SU-DHL-6 (cell line): ENCODE results near the gene SLC25A20.
"Not testable (repeated sequence)": the region's sequence is repeated elsewhere in the genome, so short reads cannot be mapped to it uniquely, and the experiment has no call there.

ENCODE experiments used
- EZH2phosphoT487 ChIP-seq: fragments of 200-600 bp; sonication (generic), shearing (Covaris generic); conservative IDR thresholded peaks from 2 replicates; pipeline ENCODE4 v1.6.1; 2018; ENCODE audit warnings: mild to moderate bottlenecking, antibody characterized with exemption, low read length, moderate library complexity, mixed read lengths
- TF ChIP-seq, protein P1 (sequence below): fragments of 200-600 bp; sonication (generic); IDR thresholded peaks from one replicate; pipeline ENCODE4 v1.5.1; 2017; ENCODE audit warnings: antibody characterized with exemption, mild to moderate bottlenecking, low read length, moderate library complexity; ENCODE audit not compliant: insufficient read depth, poor library complexity, severe bottlenecking

DNA sequence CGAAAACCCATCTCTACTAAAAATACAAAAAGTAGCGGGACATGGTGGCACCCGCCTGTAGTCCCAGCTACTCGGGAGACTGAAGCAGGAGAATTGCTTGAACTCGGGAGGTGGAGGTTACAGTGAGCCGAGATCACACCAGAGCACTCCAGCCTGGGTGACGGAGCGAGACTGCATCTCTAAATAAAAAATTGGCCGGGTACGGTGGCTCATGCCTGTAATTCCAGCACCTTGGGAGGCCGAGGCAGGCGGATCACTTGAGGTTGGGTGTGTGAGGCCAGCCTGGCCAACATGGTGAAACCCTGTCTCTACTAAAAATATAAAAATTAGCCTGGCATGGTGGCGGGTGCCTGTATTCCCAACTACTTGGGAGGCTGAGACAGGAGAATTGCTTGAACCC is 8.3 kb upstream of the SLC25A20 start:
- TF ChIP-seq, protein P1, sequence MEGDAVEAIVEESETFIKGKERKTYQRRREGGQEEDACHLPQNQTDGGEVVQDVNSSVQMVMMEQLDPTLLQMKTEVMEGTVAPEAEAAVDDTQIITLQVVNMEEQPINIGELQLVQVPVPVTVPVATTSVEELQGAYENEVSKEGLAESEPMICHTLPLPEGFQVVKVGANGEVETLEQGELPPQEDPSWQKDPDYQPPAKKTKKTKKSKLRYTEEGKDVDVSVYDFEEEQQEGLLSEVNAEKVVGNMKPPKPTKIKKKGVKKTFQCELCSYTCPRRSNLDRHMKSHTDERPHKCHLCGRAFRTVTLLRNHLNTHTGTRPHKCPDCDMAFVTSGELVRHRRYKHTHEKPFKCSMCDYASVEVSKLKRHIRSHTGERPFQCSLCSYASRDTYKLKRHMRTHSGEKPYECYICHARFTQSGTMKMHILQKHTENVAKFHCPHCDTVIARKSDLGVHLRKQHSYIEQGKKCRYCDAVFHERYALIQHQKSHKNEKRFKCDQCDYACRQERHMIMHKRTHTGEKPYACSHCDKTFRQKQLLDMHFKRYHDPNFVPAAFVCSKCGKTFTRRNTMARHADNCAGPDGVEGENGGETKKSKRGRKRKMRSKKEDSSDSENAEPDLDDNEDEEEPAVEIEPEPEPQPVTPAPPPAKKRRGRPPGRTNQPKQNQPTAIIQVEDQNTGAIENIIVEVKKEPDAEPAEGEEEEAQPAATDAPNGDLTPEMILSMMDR = not testable (repeated sequence)
- TF ChIP-seq EZH2phosphoT487 = not testable (repeated sequence)
